H1 (cell line): ENCODE data around the gene CARD16. TPM values are rescaled to one million over a fixed set of nuclear protein-coding genes. Genes with fewer than 3 reads are reported as not detected.
"Not testable (repeated sequence)": the region's sequence is repeated elsewhere in the genome, so short reads cannot be mapped to it uniquely, and the experiment has no call there.

Experiments used
- CTCF ChIA-PET: fragments of 300-600 bp; sonication (Branson Sonifier 250); formaldehyde crosslinking; loops from one replicate; lab custom pipeline; 2021; ENCODE audit not compliant: partially characterized antibody; lab: Charles Lee
- POLR2A ChIA-PET: fragments of 300-600 bp; sonication (Branson Sonifier 250); formaldehyde crosslinking; loops from one replicate; lab custom pipeline; 2021; ENCODE audit warnings: inconsistent platforms; ENCODE audit not compliant: partially characterized antibody; lab: Charles Lee
- DNase-seq, 2 experiments: peaks; one replicate each; pipeline versions ENCODE4 v3.0.0 to v3.0.0-alpha.2; 2010 to 2022; ENCODE audit warnings: low spot score in 2 of 2, low read depth in 1 of 2, mixed read lengths in 1 of 2
- FAIRE-seq: peaks from 2 replicates; lab custom pipeline; 2011; peaks lifted over from hg19 to GRCh38; lab: Jason Lieb, UNC
- H2AFZ ChIP-seq: 2 replicates; pipeline ENCODE4 v1.8.1; 2012; ENCODE audit warnings: low read length, inconsistent platforms
- H2AK5ac ChIP-seq: 2 replicates; pipeline ENCODE4 v1.6.1; 2013; ENCODE audit warnings: low read depth, low read length
- H2BK120ac ChIP-seq: replicated peaks from 2 replicates; pipeline ENCODE3; 2013; ENCODE audit warnings: low read depth, low read length, inconsistent platforms
- H2BK12ac ChIP-seq: 2 replicates; pipeline ENCODE4 v1.6.1; 2013; ENCODE audit warnings: low read depth, low read length
- H2BK15ac ChIP-seq: 2 replicates; pipeline ENCODE4 v1.6.1; 2013; ENCODE audit warnings: low read length
- H2BK20ac ChIP-seq: 2 replicates; pipeline ENCODE4 v1.6.1; 2013; ENCODE audit warnings: low read length
- H2BK5ac ChIP-seq: 2 replicates; pipeline ENCODE4 v1.6.1; 2013; ENCODE audit warnings: low read depth, low read length
- H3K14ac ChIP-seq: 2 replicates; pipeline ENCODE4 v1.6.1; 2013; ENCODE audit warnings: inconsistent platforms; ENCODE audit not compliant: insufficient read length
- H3K18ac ChIP-seq: 2 replicates; pipeline ENCODE4 v1.6.1; 2013; ENCODE audit warnings: low read length; ENCODE audit errors: extremely low read depth
- H3K23ac ChIP-seq: 2 replicates; pipeline ENCODE4 v1.6.1; 2013; ENCODE audit warnings: inconsistent platforms; ENCODE audit not compliant: insufficient read length
- H3K23me2 ChIP-seq: 2 replicates; pipeline ENCODE4 v1.6.1; 2013; ENCODE audit warnings: low read depth, low read length
- H3K27ac ChIP-seq: 2 replicates; pipeline ENCODE4 v1.6.1; 2011; ENCODE audit warnings: low read depth, low read length, inconsistent platforms
- H3K27me3 ChIP-seq, 4 experiments: replicated peaks in 1 of 4; 1 replicate in 1 of 4; 2 replicates in 3 of 4; pipeline versions ENCODE4 v1.6.1 to v1.8.1; 2011 to 2013; ENCODE audit warnings: low read length in 3 of 4, mild to moderate bottlenecking in 3 of 4, inconsistent platforms in 2 of 4, mixed read lengths in 2 of 4, moderate library complexity in 1 of 4; ENCODE audit not compliant: control insufficient read depth in 3 of 4, insufficient read depth in 3 of 4; ENCODE audit errors: extremely low read depth in 1 of 4
- H3K36me3 ChIP-seq, 4 experiments: 2 replicates each; pipeline versions ENCODE4 v1.6.1 to v1.8.1; 2011 to 2013; ENCODE audit warnings: mild to moderate bottlenecking in 4 of 4, low read length in 3 of 4, moderate library complexity in 2 of 4, control low read depth in 1 of 4, inconsistent platforms in 1 of 4; ENCODE audit not compliant: insufficient read depth in 4 of 4, control insufficient read depth in 2 of 4
- H3K4ac ChIP-seq: replicated peaks from 2 replicates; pipeline ENCODE3; 2013; ENCODE audit warnings: low read length, low read depth, mixed read lengths, inconsistent platforms; ENCODE audit not compliant: insufficient read length
- H3K4me1 ChIP-seq, 4 experiments: replicated peaks in 1 of 4; 1 replicate in 1 of 4; 2 replicates in 3 of 4; pipeline versions ENCODE4 v1.6.1 to v1.8.1; 2011 to 2013; ENCODE audit warnings: low read length in 3 of 4, inconsistent platforms in 2 of 4, mixed read lengths in 1 of 4; ENCODE audit not compliant: insufficient read depth in 4 of 4, control insufficient read depth in 3 of 4
- H3K4me2 ChIP-seq, 2 experiments: 2 replicates each; pipeline versions ENCODE4 v1.6.1 to v1.8.1; 2011 to 2013; ENCODE audit warnings: low read depth in 2 of 2, low read length in 2 of 2, control low read depth in 1 of 2, inconsistent platforms in 1 of 2, mild to moderate bottlenecking in 1 of 2; ENCODE audit not compliant: insufficient read depth in 1 of 2
- H3K4me3 ChIP-seq, 4 experiments: fragments of 200-600, 300-600 bp in 1 of 4; sonication (generic), shearing (Covaris generic), sonication (Bioruptor Twin) in 1 of 4; 2 replicates each; pipeline versions ENCODE4 v1.5.1 to v1.8.1; 2011 to 2016; ENCODE audit warnings: low read length in 4 of 4, low read depth in 3 of 4, control low read depth in 2 of 4, inconsistent platforms in 2 of 4, mild to moderate bottlenecking in 2 of 4, mixed read lengths in 1 of 4, moderate library complexity in 1 of 4; ENCODE audit not compliant: insufficient read depth in 2 of 4; ENCODE audit errors: extremely low read depth in 1 of 4
- H3K56ac ChIP-seq: replicated peaks from 2 replicates; pipeline ENCODE3; 2013; ENCODE audit warnings: low read depth, mild to moderate bottlenecking, mixed read lengths, low read length, inconsistent platforms; ENCODE audit not compliant: insufficient read length
- H3K79me1 ChIP-seq: 2 replicates; pipeline ENCODE4 v1.6.1; 2013; ENCODE audit warnings: low read depth, low read length, control low read depth
- H3K79me2 ChIP-seq, 2 experiments: 2 replicates each; pipeline versions ENCODE4 v1.6.1 to v1.8.1; 2012 to 2013; ENCODE audit warnings: low read length in 2 of 2, mild to moderate bottlenecking in 2 of 2, inconsistent platforms in 1 of 2; ENCODE audit not compliant: insufficient read depth in 2 of 2, control insufficient read depth in 1 of 2
- H3K9ac ChIP-seq, 4 experiments: replicated peaks in 1 of 4; 1 replicate in 1 of 4; 2 replicates in 3 of 4; pipeline versions ENCODE4 v1.6.1 to v1.8.1; 2011 to 2013; ENCODE audit warnings: low read depth in 3 of 4, low read length in 3 of 4, control low read depth in 2 of 4, mild to moderate bottlenecking in 2 of 4, moderate library complexity in 2 of 4, inconsistent platforms in 1 of 4; ENCODE audit errors: extremely low read depth in 1 of 4
- H3K9me3 ChIP-seq, 2 experiments: 2 replicates each; pipeline versions ENCODE4 v1.6.1 to v1.8.1; 2012 to 2013; ENCODE audit warnings: mild to moderate bottlenecking in 2 of 2, moderate library complexity in 2 of 2, control low read depth in 1 of 2, inconsistent platforms in 1 of 2, low read depth in 1 of 2, low read length in 1 of 2, mixed read lengths in 1 of 2; ENCODE audit not compliant: insufficient read depth in 2 of 2
- H4K20me1 ChIP-seq, 2 experiments: replicated peaks in 1 of 2; 2 replicates each; pipeline versions ENCODE3 to v1.8.1; 2011 to 2013; ENCODE audit warnings: inconsistent platforms in 2 of 2, low read length in 2 of 2, mild to moderate bottlenecking in 1 of 2; ENCODE audit not compliant: insufficient read depth in 2 of 2, control insufficient read depth in 1 of 2
- H4K5ac ChIP-seq: 2 replicates; pipeline ENCODE4 v1.6.1; 2013; ENCODE audit warnings: low read length, low read depth, mixed read lengths, inconsistent platforms; ENCODE audit not compliant: insufficient read length
- H4K8ac ChIP-seq: 2 replicates; pipeline ENCODE4 v1.8.0; 2013; ENCODE audit warnings: mild to moderate bottlenecking, moderate library complexity, low read length, inconsistent platforms; ENCODE audit not compliant: insufficient read depth; ENCODE audit errors: extremely low read depth
- H4K91ac ChIP-seq: replicated peaks from 2 replicates; pipeline ENCODE3; 2013; ENCODE audit warnings: low read length, mixed read lengths, inconsistent platforms; ENCODE audit not compliant: insufficient read length
- WGBS, 2 experiments: shearing (Covaris generic) in 1 of 2; methylation state at CpG; one replicate each; pipeline versions ENCODE4 v1.1.6 to v1.1.7; 2013 to 2015; ENCODE audit warnings: low lambda C conversion rate in 2 of 2, mixed read lengths in 2 of 2, inconsistent platforms in 1 of 2, low coverage in 1 of 2, missing lambda C conversion rate in 1 of 2; ENCODE audit not compliant: insufficient replicate concordance in 2 of 2, insufficient coverage in 1 of 2, insufficient read length in 1 of 2; ENCODE audit errors: extremely low coverage in 1 of 2, missing lambda C conversion rate in 1 of 2; 5-methylcytosine and 5-hydroxymethylcytosine counted together
- polyA plus RNA-seq, 7 experiments: library from polyadenylated mRNA; depleted of rRNA in 3 of 7; stranded (reverse) in 5 of 7; unstranded in 2 of 7; fragments of >200 nt in 5 of 7; fragments of 200-250 nt in 2 of 7; gene quantifications; 1 replicate in 5 of 7; 2 replicates in 1 of 7; 4 replicates in 1 of 7; pipeline versions ENCODE4 v1.2.1 to v1.2.3, GENCODE V29; 2011 to 2013; ENCODE audit warnings: missing spikeins in 2 of 7, mixed read lengths in 2 of 7
- total RNA-seq: library from RNA; stranded (reverse); fragmentation: NEBNext Ultra II Directional; extraction: Animal tissue kit (Norgen Biotek cat#: 25700); gene quantifications from 2 replicates; pipeline ENCODE4 v1.2.1, GENCODE V29; 2021

The CARD16 gene
- total and polyA plus RNA-seq, 2 of the 8 experiments (the other 6 are each of a cell fraction or from before 2014, with no cell fraction given) = not detected

GRCh38 chr11:105080171-105080906 lies 35.2 kb upstream of the CARD16 start:
- H2BK15ac ChIP-seq, H3K79me1 ChIP-seq, H3K79me2 ChIP-seq, H3K23ac ChIP-seq, H3K18ac ChIP-seq, H2BK5ac ChIP-seq, H3K27me3 ChIP-seq, H3K23me2 ChIP-seq, H3K27ac ChIP-seq, H2AFZ ChIP-seq, H4K5ac ChIP-seq, H3K36me3 ChIP-seq, H3K9ac ChIP-seq, H2BK120ac ChIP-seq, POLR2A ChIA-PET, DNase-seq, H4K8ac ChIP-seq, H3K4me3 ChIP-seq, H2AK5ac ChIP-seq, H3K14ac ChIP-seq, H4K91ac ChIP-seq, H2BK12ac ChIP-seq, H2BK20ac ChIP-seq, FAIRE-seq, H3K56ac ChIP-seq, H3K9me3 ChIP-seq, H3K4me2 ChIP-seq, H3K4ac ChIP-seq, H4K20me1 ChIP-seq: not testable (repeated sequence)
- CTCF ChIA-PET = interaction anchor here (1.5 kb wide), 1 partner anchor 29 kb away, joined by 3 read pairs; no protein-coding TSS in a partner anchor
- 59% methylated on average over 6 of the region's 6 CpGs; no CpG with 5 or more reads in 1 of the 2 experiments for WGBS, 2 experiments
- peaks cover 0 to 10% (median 3%) of the 10 kb centered on the region in 4 experiments; a peak in 5 of 7 replicates for H3K4me1 ChIP-seq
